Activated CD8-positive, alpha-beta T cell treated with anti-CD3 and anti-CD28 coated beads, Interleukin-2, amount 10 ng/mL, durations not matched to agents 7 days and 5 days (primary cell): Measurements from ENCODE around the gene EEA1. TPM values are rescaled to one million over a fixed set of nuclear protein-coding genes. Genes with fewer than 3 reads are reported as not detected.

ENCODE experiments used
- ATAC-seq: fragments of 150-1000 bp; cut with Tn5 transposase; one replicate; pipeline ENCODE4 v1.10.0; 2021; ENCODE audit warnings: moderate library complexity
- CTCF ChIA-PET: fragments of 350-600 bp; sonication (Branson Sonifier 250); formaldehyde crosslinking; loops from one replicate; lab custom pipeline; 2021; ENCODE audit warnings: antibody characterized with exemption; lab: Charles Lee
- POLR2A ChIA-PET: fragments of 350-600 bp; sonication (Branson Sonifier 250); formaldehyde crosslinking; loops from one replicate; lab custom pipeline; 2021; ENCODE audit warnings: antibody characterized with exemption; lab: Charles Lee
- DNase-seq: peaks from one replicate; pipeline ENCODE4 v3.0.0-alpha.2; 2020
- H3K27ac Mint-ChIP-seq: one replicate; pipeline ENCODE4 v1.8.0; 2021; ENCODE audit warnings: mild to moderate bottlenecking, mixed read lengths
- H3K27me3 Mint-ChIP-seq: one replicate; pipeline ENCODE4 v1.8.0; 2021; ENCODE audit warnings: low read depth, mixed read lengths
- H3K36me3 Mint-ChIP-seq: one replicate; pipeline ENCODE4 v1.8.0; 2021; ENCODE audit warnings: low read depth, mixed read lengths
- H3K4me1 Mint-ChIP-seq: one replicate; pipeline ENCODE4 v1.8.0; 2021; ENCODE audit warnings: low read depth, mixed read lengths
- H3K4me3 Mint-ChIP-seq: one replicate; pipeline ENCODE4 v1.8.0; 2021; ENCODE audit warnings: mild to moderate bottlenecking, mixed read lengths
- H3K9me3 Mint-ChIP-seq: one replicate; pipeline ENCODE4 v1.8.0; 2022; ENCODE audit warnings: mixed read lengths; ENCODE audit not compliant: insufficient read depth
- total RNA-seq, 2 experiments: library from RNA; stranded (reverse); gene quantifications; one replicate each; pipeline ENCODE4 v1.2.3, GENCODE V29; 2021

EEA1 gene
- total RNA-seq, 2 experiments from 2014 or later = 15.9 to 16.2 TPM

- H3K36me3 Mint-ChIP-seq = peaks cover 33% of the 10 kb centered on the region
- no peak overlapping the region for H3K27ac Mint-ChIP-seq
- ChIA-PET CTCF (no interaction called here), POLR2A (no interaction called here)
- no peaks in the 10 kb centered on the region for H3K4me1 Mint-ChIP-seq
- no peak overlapping the region for H3K4me3 Mint-ChIP-seq
- no peaks in the 10 kb centered on the region for H3K9me3 Mint-ChIP-seq
- H3K27me3 Mint-ChIP-seq = no peaks in the 10 kb centered on the region
- no peak for DNase-seq
- no peak for ATAC-seq
Observed at GRCh38 chr12:92879698-92880322, 49.3 kb downstream of the EEA1 start.

DNA sequence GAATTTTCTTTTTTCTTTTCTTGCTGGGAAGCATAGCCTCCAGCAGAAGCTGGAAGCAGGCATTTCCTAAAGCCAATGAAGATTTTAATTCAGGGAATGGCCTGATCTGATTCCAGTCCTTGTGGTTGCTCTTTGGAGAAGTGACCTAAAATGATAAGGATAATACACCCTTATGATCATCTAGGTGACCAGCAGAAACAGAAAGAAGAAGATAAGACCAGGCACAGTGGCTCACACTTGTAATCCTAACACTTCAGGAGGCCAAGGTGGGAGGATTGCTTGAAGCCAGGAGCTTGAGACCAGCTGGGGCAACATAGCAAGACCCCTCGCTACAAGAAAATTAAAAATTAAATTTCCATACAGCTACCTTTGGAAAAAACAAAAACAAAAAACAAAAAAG is 51.2 kb downstream of the EEA1 start:
- H3K4me1 Mint-ChIP-seq = peaks cover 1% of the 10 kb centered on the region
- no peak overlapping the region for H3K4me3 Mint-ChIP-seq
- CTCF ChIA-PET = interaction anchor here (1.0 kb wide), 1 partner anchor 158 kb away, joined by 3 read pairs; no protein-coding TSS in a partner anchor

DNA sequence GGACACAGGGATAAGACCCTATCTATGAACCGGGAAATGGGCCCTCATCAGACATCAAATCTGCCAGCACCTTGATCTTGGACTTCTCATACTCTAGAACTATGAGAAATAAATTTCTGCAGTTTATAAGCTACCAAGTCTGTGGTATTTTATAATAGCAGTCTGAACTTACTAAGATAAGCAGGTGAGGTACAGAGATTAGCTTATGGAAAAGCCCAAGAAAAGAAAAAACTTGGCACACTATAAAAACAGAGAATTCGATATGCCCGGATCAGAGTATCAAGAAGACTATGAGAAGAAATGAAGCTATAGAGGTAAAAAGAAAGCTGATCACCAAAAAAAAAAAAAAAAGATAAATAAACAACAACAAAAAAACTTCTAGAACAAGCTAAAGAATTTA is 52.6 kb downstream of the EEA1 start:
- no peak overlapping the region for H3K4me3 Mint-ChIP-seq
- POLR2A ChIA-PET = no interaction called here

More for the DNA sequence above, 51.2 kb downstream of the EEA1 start:
- Mint-ChIP-seq H3K36me3 (peaks cover 20% of the 10 kb centered on the region), H3K27ac (no peak overlapping the region), H3K9me3 (no peaks in the 10 kb centered on the region), H3K27me3 (no peaks in the 10 kb centered on the region)
- ATAC-seq (no peak), DNase-seq (no peak)
- POLR2A ChIA-PET = no interaction called here

DNA sequence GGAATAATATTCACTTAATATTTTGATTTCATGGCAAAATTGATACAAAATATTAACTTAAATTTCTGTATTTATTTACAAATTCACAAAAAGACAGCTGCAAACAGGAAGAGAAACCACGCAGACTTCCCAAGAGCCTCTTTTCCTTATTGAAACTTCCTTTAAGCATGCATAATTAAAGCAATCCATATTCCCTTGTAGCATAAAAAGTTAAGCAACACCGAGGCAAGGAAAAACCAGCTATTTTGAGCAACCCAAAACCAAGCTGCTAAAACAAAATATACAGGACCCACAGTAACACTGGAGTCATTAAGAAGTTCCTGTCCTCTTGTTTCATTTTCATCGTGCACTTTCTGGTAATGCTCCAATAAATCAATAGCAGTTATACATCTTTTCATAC is 58.0 kb downstream of the EEA1 start:
- no peaks in the 10 kb centered on the region for H3K27me3 Mint-ChIP-seq
- no peaks in the 10 kb centered on the region for H3K9me3 Mint-ChIP-seq
- H3K4me1 Mint-ChIP-seq = peaks cover 6% of the 10 kb centered on the region
- POLR2A ChIA-PET = interaction anchor here (1.1 kb wide), 1 partner anchor 57 kb away, joined by 3 read pairs; no protein-coding TSS in a partner anchor
- no peak for ATAC-seq
- no peak for DNase-seq
- H3K36me3 Mint-ChIP-seq = peaks cover 2% of the 10 kb centered on the region
- CTCF ChIA-PET = no interaction called here
- no peak overlapping the region for H3K4me3 Mint-ChIP-seq
- no peak overlapping the region for H3K27ac Mint-ChIP-seq

More for the DNA sequence above, 52.6 kb downstream of the EEA1 start:
- Mint-ChIP-seq H3K36me3 (peaks cover 17% of the 10 kb centered on the region), H3K4me1 (peaks cover 1% of the 10 kb centered on the region), H3K27ac (no peak overlapping the region), H3K27me3 (no peaks in the 10 kb centered on the region), H3K9me3 (no peaks in the 10 kb centered on the region)
- ATAC-seq = no peak
- no peak for DNase-seq
- CTCF ChIA-PET = interaction anchor here (1.1 kb wide), 1 partner anchor 50 kb away, joined by 3 read pairs; no protein-coding TSS in a partner anchor

GRCh38 chr12:92866418-92866817 is 62.7 kb downstream of the EEA1 start:
- POLR2A ChIA-PET = no interaction called here
- peaks cover 10% of the 10 kb centered on the region for H3K4me1 Mint-ChIP-seq
- H3K27ac Mint-ChIP-seq = no peak overlapping the region
- H3K4me3 Mint-ChIP-seq = no peak overlapping the region
- no peaks in the 10 kb centered on the region for H3K27me3 Mint-ChIP-seq
- no peaks in the 10 kb centered on the region for H3K9me3 Mint-ChIP-seq
- DNase-seq = no peak
- peaks cover 13% of the 10 kb centered on the region for H3K36me3 Mint-ChIP-seq
- CTCF ChIA-PET = no interaction called here
- no peak for ATAC-seq

- ATAC-seq (no peak), DNase-seq (no peak)
- Mint-ChIP-seq H3K27ac (no peak overlapping the region), H3K9me3 (no peaks in the 10 kb centered on the region), H3K4me3 (no peak overlapping the region), H3K36me3 (peaks cover 27% of the 10 kb centered on the region), H3K27me3 (no peaks in the 10 kb centered on the region), H3K4me1 (peaks cover 5% of the 10 kb centered on the region)
- POLR2A ChIA-PET = no interaction called here
- CTCF ChIA-PET = interaction anchor here (1.0 kb wide), 1 partner anchor 20 kb away, joined by 3 read pairs; no protein-coding TSS in a partner anchor
Observed at GRCh38 chr12:92863251-92863650, 65.8 kb downstream of the EEA1 start.

DNA sequence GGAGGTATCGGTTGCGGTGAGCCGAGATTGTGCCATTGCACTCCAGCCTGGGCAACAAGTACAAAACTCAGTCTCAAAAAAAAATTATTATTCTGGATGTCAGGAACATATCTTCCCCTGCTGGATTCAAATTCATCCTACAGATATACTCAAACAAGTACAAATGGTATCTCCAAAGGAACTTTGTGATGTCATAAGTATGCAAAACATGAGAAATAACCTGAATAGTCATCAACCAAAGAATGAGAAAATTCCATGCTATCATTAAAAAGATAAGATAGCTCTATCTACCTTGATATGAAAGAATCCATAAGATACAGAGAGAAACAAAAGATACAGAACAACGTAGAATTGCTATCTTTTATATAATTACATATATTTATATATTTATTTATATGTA is 67.7 kb downstream of the EEA1 start:
- Mint-ChIP-seq H3K27me3 (no peaks in the 10 kb centered on the region), H3K4me1 (peaks cover 5% of the 10 kb centered on the region), H3K9me3 (no peaks in the 10 kb centered on the region), H3K4me3 (no peak overlapping the region), H3K36me3 (peaks cover 38% of the 10 kb centered on the region), H3K27ac (no peak overlapping the region)
- ATAC-seq (no peak), DNase-seq (no peak)
- ChIA-PET POLR2A (no interaction called here), CTCF (no interaction called here)

- POLR2A ChIA-PET = no interaction called here
- Mint-ChIP-seq H3K36me3 (peaks cover 38% of the 10 kb centered on the region), H3K27me3 (no peaks in the 10 kb centered on the region), H3K9me3 (no peaks in the 10 kb centered on the region), H3K4me1 (peaks cover 5% of the 10 kb centered on the region), H3K4me3 (no peak overlapping the region), H3K27ac (no peak overlapping the region)
- DNase-seq (no peak), ATAC-seq (no peak)
- CTCF ChIA-PET = interaction anchor here (0.6 to 1.1 kb wide), 5 partner anchors 8 to 83 kb away, joined by 3 read pairs; no protein-coding TSS in a partner anchor
Observed at GRCh38 chr12:92860521-92860920, 68.6 kb downstream of the EEA1 start.

DNA sequence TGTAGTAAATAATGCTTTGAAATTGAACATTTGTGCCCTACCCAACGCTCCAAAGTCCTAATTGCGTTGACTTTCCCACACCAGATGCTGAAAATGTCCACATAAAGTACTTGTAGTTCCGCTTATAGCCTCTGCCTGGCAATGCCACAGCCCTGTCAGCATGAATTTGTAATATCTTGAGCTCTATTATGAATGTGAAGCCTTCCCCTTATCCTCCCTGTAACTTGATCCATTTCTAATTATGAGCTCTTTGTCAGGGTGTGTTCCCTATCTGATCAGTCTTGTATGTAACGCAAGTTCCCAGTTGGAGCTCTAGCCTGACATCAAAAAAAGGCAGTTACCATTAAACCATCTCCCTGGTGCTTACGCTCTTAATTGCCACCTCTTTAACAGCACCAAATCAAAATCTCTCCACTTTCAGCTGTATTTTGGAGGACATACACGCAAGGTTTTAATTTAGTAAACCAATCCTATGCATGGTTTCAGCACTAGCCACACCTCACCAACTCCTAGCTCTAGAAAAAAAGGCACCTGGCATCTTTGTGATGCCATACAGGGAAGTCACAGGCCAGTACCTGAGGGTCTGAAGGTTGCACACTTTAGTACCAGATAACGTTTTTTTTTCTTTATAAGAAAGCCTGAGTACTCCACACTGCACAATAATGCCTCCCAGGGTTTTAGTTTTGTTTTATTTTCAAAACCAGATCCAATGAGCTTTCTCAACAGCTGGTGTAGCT is 69.3 kb downstream of the EEA1 start:
- DNase-seq = no peak
- Mint-ChIP-seq H3K4me3 (no peak overlapping the region), H3K27ac (no peak overlapping the region), H3K36me3 (peaks cover 38% of the 10 kb centered on the region), H3K4me1 (peaks cover 5% of the 10 kb centered on the region), H3K9me3 (no peaks in the 10 kb centered on the region), H3K27me3 (no peaks in the 10 kb centered on the region)
- POLR2A ChIA-PET = interaction anchor here (0.6 kb wide), 1 partner anchor 17 kb away, joined by 3 read pairs; no protein-coding TSS in a partner anchor
- no peak for ATAC-seq
- CTCF ChIA-PET = interaction anchor here (0.6 to 1.1 kb wide), 5 partner anchors 9 to 84 kb away, joined by 3 read pairs; no protein-coding TSS in a partner anchor

GRCh38 chr12:92857818-92858217 is 71.3 kb downstream of the EEA1 start:
- CTCF ChIA-PET = no interaction called here
- Mint-ChIP-seq H3K9me3 (no peaks in the 10 kb centered on the region), H3K4me3 (no peak overlapping the region), H3K4me1 (no peaks in the 10 kb centered on the region), H3K36me3 (peaks cover 34% of the 10 kb centered on the region), H3K27me3 (no peaks in the 10 kb centered on the region), H3K27ac (no peak overlapping the region)
- ATAC-seq = no peak
- no peak for DNase-seq
- POLR2A ChIA-PET = no interaction called here

GRCh38 chr12:92854344-92854743 is 74.8 kb downstream of the EEA1 start:
- POLR2A ChIA-PET = no interaction called here
- Mint-ChIP-seq H3K27ac (no peak overlapping the region), H3K36me3 (peaks cover 31% of the 10 kb centered on the region), H3K4me1 (no peaks in the 10 kb centered on the region), H3K27me3 (no peaks in the 10 kb centered on the region), H3K4me3 (no peak overlapping the region), H3K9me3 (no peaks in the 10 kb centered on the region)
- ATAC-seq (no peak), DNase-seq (no peak)
- CTCF ChIA-PET = no interaction called here

DNA sequence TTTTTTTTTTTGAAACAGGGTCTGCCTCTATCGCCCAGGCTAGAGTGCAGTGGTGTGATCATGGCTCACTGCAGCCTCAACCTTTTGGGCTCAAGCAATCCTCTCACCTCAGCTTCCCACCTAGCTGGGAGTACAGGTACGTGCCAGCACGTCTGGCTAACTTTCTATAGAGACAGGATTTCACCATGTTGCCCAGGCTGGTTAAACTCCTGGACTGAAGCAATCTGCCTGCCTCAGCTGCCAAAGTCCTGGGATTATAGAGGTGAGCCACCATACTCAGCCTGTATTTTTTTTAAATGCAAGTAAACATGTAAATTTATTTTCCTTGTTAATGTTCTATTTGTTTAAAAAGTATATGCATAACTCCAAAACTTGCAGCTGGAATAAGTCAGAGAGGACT is 80.4 kb downstream of the EEA1 start:
- no peaks in the 10 kb centered on the region for H3K4me1 Mint-ChIP-seq
- H3K27me3 Mint-ChIP-seq = no peaks in the 10 kb centered on the region
- no peaks in the 10 kb centered on the region for H3K9me3 Mint-ChIP-seq
- DNase-seq (no peak), ATAC-seq (no peak)
- no peak overlapping the region for H3K27ac Mint-ChIP-seq
- peaks cover 16% of the 10 kb centered on the region for H3K36me3 Mint-ChIP-seq
- ChIA-PET CTCF (no interaction called here), POLR2A (no interaction called here)
- H3K4me3 Mint-ChIP-seq = no peak overlapping the region
